Coronary artery (tissue), 2 donors: Measurements from ENCODE around the gene TRIM4.
A peak's percentile ranks its signal among the peaks of the same experiment; 100 is the strongest.
"Not testable (repeated sequence)": the region's sequence is repeated elsewhere in the genome, so short reads cannot be mapped to it uniquely, and the experiment has no call there.

Experiments
- DNase-seq: peaks from one replicate; pipeline ENCODE4 v3.0.0-alpha.2; 2017; ENCODE audit warnings: low spot score
- H3K27ac ChIP-seq, 2 donors: fragments of 200-600 bp; sonication (generic); one replicate each; pipeline ENCODE4 v1.5.1; 2016 to 2019
- H3K4me3 ChIP-seq: fragments of 200-600 bp; sonication (generic); 2 replicates; pipeline ENCODE4 v1.5.1; 2016; ENCODE audit warnings: mild to moderate bottlenecking, moderate library complexity
- TF ChIP-seq, protein P1 (sequence below): fragments of 200-600 bp; sonication (generic); IDR thresholded peaks from one replicate; pipeline ENCODE4 v1.5.1; 2019; ENCODE audit warnings: antibody characterized with exemption

TRIM4 gene

DNA sequence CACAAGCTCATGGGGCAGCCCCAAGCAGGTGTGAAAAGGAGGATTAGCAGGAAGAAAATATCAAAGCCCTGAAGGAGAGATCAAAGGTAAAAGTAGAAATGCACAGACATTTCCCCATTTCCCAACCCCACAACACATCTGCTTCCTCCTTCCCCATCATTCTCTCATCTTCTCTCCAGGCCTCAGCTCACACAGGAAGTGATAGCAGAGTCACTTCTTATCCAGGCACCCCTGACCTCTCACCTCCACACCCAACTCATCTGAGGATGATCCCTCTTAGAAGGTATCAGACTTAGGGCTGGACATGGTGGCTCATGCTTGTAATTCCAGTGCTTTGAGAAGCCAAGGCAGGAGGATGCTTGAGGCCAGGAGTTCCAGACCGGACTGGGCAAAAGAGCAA lies 28.3 kb upstream of the TRIM4 start:
- TF ChIP-seq, protein P1, sequence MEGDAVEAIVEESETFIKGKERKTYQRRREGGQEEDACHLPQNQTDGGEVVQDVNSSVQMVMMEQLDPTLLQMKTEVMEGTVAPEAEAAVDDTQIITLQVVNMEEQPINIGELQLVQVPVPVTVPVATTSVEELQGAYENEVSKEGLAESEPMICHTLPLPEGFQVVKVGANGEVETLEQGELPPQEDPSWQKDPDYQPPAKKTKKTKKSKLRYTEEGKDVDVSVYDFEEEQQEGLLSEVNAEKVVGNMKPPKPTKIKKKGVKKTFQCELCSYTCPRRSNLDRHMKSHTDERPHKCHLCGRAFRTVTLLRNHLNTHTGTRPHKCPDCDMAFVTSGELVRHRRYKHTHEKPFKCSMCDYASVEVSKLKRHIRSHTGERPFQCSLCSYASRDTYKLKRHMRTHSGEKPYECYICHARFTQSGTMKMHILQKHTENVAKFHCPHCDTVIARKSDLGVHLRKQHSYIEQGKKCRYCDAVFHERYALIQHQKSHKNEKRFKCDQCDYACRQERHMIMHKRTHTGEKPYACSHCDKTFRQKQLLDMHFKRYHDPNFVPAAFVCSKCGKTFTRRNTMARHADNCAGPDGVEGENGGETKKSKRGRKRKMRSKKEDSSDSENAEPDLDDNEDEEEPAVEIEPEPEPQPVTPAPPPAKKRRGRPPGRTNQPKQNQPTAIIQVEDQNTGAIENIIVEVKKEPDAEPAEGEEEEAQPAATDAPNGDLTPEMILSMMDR, result no peak
- Histone ChIP-seq H3K4me3 (no peak overlapping the region), H3K27ac (no peak overlapping the region)
- no peak for DNase-seq

DNA sequence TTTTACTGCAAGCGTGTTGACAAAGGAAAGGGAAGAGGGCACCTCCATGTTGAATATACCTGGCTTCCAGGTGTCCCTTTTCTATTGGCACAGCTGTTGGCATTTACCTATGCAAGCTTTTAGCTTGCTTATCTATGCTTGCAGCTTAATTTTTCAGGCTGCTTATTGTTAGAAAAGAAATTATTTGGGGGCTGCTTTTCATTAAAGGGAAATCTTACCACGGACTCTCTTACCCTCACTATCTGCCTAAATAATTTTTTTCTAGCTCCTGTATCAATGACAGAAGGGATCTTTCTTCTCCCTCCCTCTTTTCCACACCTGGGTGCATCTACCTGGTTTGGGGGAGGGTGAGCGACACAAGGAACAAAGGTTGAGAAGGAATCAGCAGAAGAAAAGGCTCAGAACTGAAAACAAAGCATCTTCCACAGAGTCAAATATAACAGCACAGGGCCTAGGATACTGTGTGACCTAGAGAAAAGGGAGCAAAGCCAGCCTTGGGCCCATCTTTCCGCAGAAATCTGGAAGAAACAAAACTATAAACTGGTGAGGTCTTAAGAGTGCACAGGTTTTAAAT lies 25.3 kb upstream of the TRIM4 start:
- Histone ChIP-seq H3K27ac (no peak overlapping the region), H3K4me3 (no peak overlapping the region)
- TF ChIP-seq, protein P1, result no peak
- DNase-seq, result no peak

DNA sequence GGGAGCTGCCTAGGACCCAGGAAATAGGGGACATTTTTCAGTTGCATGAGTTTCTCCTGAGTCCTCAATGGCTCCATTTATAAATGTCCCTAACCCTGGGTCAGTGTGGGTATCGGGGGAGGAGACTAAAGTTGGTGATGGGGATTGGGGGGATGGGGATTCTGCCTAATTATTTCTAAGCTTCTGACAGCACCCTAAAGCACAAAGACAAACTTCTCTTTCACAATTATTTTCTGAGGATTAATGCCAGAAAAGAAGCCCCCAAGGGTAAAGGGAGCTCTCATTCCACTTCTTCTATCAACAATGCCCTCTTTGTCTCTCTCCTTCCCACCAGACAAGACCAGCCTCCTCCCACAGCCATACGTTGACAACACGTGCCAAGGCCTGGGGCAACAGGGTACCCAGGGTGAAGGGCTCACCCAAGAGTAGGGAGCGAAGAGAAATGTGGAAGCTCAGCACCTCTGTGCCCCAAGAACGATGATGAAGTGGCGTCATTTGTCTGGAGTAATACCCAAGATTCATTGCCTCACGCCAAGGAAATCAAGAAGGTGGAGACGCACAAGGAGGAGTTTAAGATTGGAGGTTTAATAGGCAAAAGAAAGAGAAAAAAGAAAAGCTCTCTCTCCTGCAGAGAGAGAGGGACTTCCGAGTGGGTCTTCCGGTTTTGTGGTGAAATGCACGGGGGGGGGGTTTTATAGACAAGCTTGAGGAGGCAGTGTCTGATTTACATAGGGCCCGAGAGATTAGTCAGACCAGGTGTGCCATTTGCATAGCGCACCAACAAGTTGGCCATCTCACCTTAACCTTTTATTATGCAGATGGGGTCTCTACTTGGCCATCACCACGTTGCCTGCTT lies 24.5 kb upstream of the TRIM4 start:
- H3K27ac ChIP-seq, result no peak overlapping the region
- TF ChIP-seq, protein P1, result no peak
- DNase-seq, result no peak
- H3K4me3 ChIP-seq, result no peak overlapping the region

DNA sequence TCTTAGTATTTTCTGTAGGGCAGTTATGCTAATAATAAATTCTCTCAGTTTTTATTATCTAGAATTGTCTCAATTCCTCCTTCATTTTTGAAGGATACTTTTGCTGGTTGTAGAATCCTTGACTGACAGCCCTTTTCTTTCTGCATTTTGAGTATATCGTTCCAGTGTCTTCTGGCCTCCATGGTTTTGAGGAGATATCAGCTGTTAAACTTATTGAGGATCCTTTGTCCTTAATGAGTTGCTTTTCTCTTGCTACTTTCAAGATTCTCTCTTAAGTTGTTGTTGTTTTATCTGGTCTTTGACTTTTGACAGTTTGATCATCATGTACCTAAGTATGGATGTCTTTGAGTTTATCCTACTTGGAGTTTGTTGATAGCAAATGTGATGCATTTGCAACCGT lies 19.0 kb upstream of the TRIM4 start:
- no peak for DNase-seq
- TF ChIP-seq, protein P1, result no peak
- H3K4me3 ChIP-seq, result no peak overlapping the region
- no peak overlapping the region for H3K27ac ChIP-seq

DNA sequence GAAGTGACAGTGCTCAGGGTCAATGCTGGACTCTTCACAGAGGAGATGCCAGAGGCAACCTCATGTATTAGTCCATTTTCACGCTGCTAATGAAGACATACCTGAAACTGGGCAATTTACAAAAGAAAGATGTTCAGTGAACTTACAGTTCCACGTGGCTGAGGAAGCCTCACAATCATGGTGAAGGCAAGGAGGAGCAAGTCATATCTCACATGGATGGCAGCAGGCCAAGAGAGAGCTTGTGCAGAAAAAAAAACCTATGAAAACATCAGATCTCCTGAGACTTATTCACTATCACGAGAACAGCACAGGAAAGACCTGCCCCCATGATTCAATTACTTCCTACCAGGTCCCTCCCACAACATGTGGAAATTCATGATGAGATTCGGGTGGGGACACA lies 15.7 kb upstream of the TRIM4 start:
- DNase-seq, H3K27ac ChIP-seq, H3K4me3 ChIP-seq: not testable (repeated sequence)

DNA sequence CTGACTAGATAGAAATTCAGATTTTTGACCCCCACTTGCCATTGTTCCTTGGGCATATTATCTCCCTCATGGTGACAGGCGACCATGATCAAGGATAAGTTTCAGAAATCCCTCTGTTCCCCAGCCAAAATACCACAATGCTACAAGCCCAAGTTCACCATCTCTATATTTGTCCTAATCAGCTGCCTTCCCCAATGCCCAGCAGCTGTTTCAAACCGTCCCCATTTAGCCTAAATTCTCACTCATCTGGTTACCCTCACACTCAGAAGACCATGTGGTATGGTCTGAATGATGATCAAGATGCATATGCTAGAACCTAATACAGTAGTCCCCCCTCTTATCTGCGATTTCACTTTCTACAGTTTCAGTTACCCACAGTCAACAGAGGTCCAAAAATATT lies 11.0 kb upstream of the TRIM4 start:
- TF ChIP-seq, protein P1, result no peak
- Histone ChIP-seq H3K27ac (no peak overlapping the region), H3K4me3 (no peak overlapping the region)
- no peak for DNase-seq

DNA sequence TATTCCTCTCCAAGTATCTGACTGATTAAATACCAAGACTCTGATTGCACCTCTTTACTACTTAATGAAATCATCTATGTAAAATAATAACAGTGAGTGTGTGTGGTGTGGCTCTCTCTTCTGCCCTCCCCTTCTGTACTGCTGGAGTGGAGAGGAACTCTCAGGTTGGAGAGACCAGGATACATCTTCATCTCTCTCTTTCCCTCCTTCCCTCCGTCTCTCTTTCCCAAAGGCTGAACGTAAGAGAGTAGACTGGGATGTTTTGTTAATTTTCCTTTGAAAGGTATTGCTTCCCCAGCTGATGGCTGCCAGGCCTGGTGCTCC lies 10.4 kb upstream of the TRIM4 start:
- TF ChIP-seq, protein P1, result no peak
- no peak for DNase-seq
- Histone ChIP-seq H3K27ac (no peak overlapping the region), H3K4me3 (peak overlapping the region; percentile 57)
